Stimulated activated CD4-positive, alpha-beta T cell treated with anti-CD3 and anti-CD28 coated beads, Interleukin-15, amount 100 ng/mL, for 24 hours (primary cell): ENCODE data around the gene NLGN1.

Experiments
- DNase-seq: peaks from one replicate; pipeline ENCODE4 v3.0.0-alpha.2; 2020

The NLGN1 gene

GRCh38 chr3:173932624-173933023, 535.1 kb downstream of the NLGN1 start:
- DNase-seq = no peak

GRCh38 chr3:173933113-173933512, 535.6 kb downstream of the NLGN1 start:
- DNase-seq = no peak

GRCh38 chr3:173936316-173936715, 538.8 kb downstream of the NLGN1 start:
- no peak for DNase-seq

- DNase-seq = no peak
Observed at GRCh38 chr3:173938159-173938558, 540.6 kb downstream of the NLGN1 start.

- no peak for DNase-seq
Observed at GRCh38 chr3:173938616-173939015, 541.1 kb downstream of the NLGN1 start.

- no peak for DNase-seq
Observed at GRCh38 chr3:173939331-173939730, 541.8 kb downstream of the NLGN1 start.

- no peak for DNase-seq
Observed at GRCh38 chr3:173943264-173943663, 545.7 kb downstream of the NLGN1 start.

- DNase-seq = no peak
Observed at GRCh38 chr3:173945170-173945569, 547.6 kb downstream of the NLGN1 start.

- DNase-seq = no peak
Observed at GRCh38 chr3:173945806-173946205, 548.3 kb downstream of the NLGN1 start.

- no peak for DNase-seq
Observed at GRCh38 chr3:173954647-173955046, 557.1 kb downstream of the NLGN1 start.

GRCh38 chr3:173957646-173958045, 560.1 kb downstream of the NLGN1 start:
- no peak for DNase-seq

GRCh38 chr3:173958805-173959204, 561.3 kb downstream of the NLGN1 start:
- no peak for DNase-seq

GRCh38 chr3:173970281-173970680, 572.7 kb downstream of the NLGN1 start:
- no peak for DNase-seq

- DNase-seq = no peak
Observed at GRCh38 chr3:173976281-173976680, 578.7 kb downstream of the NLGN1 start.

- no peak for DNase-seq
Observed at GRCh38 chr3:173977747-173978146, 580.2 kb downstream of the NLGN1 start.

- DNase-seq = no peak
Observed at GRCh38 chr3:173983343-173983742, 585.8 kb downstream of the NLGN1 start.

GRCh38 chr3:173986861-173987410, 589.4 kb downstream of the NLGN1 start:
- no peak for DNase-seq

- DNase-seq = no peak
Observed at GRCh38 chr3:173988909-173989308, 591.4 kb downstream of the NLGN1 start.

GRCh38 chr3:173992416-173992815, 594.9 kb downstream of the NLGN1 start:
- DNase-seq = no peak

GRCh38 chr3:173993299-173993698, 595.8 kb downstream of the NLGN1 start:
- DNase-seq = no peak

GRCh38 chr3:174000675-174001074, 603.1 kb downstream of the NLGN1 start:
- DNase-seq = no peak

- DNase-seq = no peak
Observed at GRCh38 chr3:174002543-174002942, 605.0 kb downstream of the NLGN1 start.

- no peak for DNase-seq
Observed at GRCh38 chr3:174010907-174011306, 613.4 kb downstream of the NLGN1 start.

GRCh38 chr3:174016186-174016585, 618.6 kb downstream of the NLGN1 start:
- no peak for DNase-seq

GRCh38 chr3:174020156-174020555, 622.6 kb downstream of the NLGN1 start:
- DNase-seq = no peak

- no peak for DNase-seq
Observed at GRCh38 chr3:174023421-174023820, 625.9 kb downstream of the NLGN1 start.
